ENCODE data around the gene F5.
A peak's percentile ranks its signal among the peaks of the same experiment; 100 is the strongest.

F5 gene

DNA sequence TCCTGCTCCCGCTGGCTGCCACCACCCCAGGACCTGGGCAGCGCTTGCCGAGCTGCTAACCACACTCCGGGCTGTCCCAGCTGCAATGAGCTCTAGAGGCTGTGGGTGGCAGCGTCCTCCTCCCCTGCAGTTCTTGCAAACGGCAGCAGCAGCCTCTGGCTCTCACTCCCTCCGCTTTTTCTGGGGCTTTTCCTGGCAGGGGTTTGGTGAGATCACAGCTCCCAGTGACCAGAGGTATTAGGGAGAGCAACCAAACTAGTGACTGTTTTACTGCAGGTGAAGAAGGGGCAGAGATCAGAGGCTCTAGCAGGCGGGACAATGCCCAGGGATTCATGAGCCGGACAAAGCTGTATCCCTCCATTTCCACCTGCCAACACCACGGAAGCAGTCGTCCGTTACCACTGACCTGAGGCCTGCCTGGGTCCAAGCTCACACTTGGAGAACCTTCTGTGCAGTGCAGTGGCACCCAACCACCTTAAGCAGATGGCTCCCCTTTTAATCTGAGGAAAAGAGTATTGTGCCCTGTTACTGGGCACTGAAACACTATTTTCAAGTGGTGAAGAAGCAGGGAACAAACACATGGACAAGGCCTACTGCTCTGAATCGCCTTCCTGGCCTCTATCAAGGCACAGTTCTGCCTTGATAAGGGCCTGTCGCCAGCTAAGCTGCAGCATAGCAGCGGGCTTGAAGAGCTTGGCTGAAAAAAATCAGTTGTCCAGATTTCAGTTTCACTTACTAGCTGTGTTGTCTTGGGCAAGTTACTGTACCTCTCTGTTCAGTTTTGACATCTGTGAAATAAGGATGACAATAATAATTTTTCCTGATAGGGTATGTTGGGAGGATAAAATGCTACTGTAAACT is at the start of gene F5:
F5 (minus strand) TSS at position 87 of the 861 bp plus-strand sequence. CDS start 95 bp downstream, outside the sequence.
- peak; percentile 66 for DNase-seq

DNA sequence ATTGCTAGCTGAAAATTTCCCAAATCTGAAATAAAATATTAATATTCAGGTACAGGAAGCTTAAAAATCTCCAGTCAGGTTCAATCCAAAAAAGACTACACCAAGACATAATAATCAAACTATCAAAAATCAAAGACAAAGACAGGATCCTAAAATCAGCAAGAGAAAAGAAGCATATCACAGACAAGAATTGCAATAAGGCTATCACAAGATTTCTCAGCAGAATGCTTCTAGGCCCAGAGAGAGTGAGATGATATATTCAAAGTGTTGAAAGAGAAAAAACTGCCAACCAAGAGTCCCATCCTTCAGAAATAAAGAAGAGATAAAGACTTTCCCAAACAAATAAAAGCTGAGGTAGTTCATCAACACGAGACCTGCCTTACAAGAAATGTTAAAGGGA is 48.6 kb upstream of the F5 start:
- no peak for DNase-seq

DNA sequence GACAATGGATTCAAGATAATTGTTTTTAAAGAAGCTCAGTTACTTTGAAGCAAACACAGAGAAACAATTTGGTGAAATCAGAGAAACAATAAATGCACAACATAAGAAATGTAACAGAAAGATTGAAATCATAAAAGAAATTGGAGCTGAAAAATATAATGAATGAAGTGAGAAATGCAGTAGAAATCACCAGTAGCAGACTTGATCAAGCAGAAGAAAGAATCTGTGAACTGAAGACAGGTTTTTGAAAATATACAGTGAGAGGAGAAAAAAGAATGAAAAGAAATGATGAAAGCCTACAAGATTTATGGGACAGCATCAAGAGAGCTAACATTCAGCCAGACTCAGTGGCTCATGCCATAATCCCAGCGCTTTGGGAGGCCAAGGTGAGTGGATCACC is 47.9 kb upstream of the F5 start:
- no peak for DNase-seq

DNA sequence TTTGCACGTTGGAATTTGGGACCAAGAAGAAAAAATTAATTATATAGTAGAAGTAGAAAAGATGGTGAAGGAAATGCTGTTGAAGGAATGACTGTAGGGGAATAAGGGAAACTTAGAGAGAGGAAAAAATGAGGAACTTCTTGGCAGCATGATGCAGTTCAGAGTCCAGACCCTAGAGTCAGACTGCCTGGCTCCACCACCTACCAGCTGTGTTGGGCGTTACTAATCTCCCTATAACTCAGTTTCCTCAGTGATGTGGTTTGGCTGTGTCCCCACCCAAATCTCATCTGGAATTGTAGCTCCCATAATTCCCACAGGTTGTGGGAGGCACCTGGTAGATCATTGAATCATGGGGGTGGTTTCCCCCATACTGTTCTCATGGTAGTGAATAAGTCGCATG is 45.0 kb upstream of the F5 start:
- no peak for DNase-seq

DNA sequence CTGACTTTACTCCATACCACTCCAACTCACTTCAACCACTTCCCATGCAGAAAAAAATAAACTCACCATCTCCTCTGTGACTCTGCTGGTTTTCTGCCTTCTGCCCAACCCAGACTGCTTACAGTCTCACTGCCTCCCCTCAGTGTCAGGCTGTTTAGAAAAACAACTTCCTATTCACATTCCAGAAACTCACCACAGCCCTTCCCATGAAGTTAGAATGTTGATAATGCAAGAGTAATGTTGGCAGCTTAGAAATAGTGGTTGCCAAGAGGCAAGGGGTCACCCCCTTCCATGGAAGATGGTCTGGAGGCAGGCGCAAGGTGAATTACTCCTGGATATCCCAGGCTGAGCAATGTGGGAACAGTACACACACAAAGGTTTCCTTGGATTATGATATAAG is 43.7 kb upstream of the F5 start, which contains the start of gene SELP:
SELP (minus strand) TSS at position 119 of the 400 bp plus-strand sequence; CDS start at position 69, 50 bp downstream.
- no peak for DNase-seq

DNA sequence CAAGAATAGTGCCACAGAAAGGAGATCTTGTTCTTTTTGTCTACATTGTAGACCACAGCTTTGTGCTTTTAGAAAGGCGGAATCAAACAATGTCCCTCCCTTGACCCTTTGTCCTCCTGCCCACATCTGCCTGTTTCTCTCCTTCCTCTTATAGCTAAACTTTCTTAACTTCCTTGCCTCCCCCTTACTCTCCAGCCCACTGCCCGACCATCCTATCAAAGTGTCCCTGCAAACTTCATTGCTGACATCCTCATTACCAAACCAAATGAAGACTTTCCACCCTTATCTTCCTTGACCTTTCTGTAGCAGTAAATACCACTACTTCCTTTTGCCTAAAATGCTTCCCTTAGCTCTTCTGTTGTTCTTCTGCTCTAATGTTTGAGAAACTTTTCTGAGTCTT is 38.6 kb upstream of the F5 start:
- no peak for DNase-seq

DNA sequence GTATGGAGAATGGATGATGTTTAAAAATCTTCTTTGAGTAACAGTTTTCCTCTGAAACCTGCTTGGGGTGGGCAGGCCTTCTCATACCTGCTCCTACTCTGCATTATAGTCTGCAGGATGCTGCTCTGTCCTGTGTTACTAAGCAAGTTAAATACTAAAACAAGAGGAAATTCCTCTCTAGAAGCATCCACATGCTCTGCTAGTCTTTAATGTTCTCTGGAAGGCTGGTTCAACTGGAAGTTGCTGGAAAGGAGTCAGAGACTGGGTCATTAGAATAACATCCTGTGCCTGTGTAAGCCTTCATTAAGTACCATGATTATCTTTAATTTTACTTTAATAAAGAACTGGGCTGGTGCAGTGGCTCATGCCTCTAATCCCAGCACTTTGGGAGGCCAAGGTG is 37.8 kb upstream of the F5 start:
- no peak for DNase-seq

DNA sequence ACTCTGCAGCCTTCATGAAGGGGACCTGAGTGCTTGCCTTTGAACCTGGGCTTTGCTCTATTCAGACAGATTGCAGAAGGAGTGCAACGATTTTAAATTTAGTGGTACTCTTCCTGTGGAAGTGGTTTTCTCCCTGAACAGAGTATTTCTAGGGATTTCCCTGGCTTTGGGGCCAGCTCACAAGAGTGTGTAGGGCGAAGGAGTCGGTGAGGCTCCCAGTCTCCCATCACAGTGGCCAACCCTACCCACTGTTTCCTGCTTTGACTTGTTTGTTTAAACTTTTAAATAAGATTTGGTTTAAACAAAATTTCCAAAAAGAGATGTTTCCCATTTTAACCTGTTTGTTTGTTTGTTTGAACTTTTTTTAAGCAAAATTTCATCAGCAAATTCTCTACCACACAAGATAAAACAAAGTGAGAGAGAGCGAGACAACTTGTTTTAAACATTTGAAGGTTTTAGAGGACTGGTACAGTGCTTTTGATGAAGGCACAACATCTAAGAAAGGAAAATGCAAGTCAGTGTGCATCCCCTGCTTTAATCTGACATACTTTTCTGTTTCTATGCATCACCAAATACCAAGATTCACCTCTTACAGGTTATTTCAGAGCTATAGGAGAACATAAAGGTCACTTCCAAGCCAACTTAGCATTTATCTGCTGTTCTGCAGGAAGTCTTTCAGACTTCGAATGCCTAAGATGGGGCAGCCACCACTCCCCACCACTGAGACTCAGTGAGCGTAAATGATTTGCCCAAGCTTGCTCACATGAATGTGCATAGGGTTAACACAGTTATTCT is 37.0 kb upstream of the F5 start:
- no peak for DNase-seq

DNA sequence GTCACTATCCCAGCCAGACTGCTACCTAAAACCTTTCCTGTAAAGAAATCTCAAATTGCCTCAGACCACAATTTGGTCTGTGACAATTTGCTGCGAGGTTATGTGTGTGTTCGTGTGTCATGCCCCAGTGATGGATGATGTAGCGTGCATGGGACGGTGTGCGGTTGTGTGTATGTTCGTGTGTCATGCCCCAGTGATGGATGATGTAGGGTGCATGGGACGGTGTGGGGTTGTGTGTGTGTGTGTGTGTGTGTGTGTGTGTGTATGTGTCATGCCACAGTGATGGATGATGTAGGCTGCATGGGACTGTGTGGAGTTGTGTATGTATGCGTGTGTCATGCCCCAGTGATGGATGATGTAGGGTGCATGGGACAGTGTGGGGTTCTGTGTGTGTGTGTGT is 34.3 kb upstream of the F5 start:
- DNase-seq = no peak

DNA sequence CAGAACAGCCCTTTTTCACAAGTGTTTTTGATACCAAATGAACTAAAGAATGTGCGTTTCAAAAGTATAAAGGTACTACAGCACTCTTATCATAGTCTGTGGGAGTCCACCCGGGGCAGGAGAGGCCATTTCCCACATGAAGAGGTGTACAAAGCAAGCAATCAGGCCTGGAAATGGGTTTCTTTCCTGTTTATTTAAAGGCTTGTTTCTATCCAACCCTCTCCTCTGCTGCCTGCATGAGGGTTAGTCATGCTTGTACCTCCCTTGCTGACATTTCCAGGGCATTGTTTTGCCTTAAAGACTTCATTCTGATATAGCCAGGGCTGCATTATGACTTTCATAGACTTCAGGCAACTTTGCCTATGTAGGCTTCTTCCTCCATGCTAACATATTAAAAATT is 32.1 kb upstream of the F5 start:
- no peak for DNase-seq

DNA sequence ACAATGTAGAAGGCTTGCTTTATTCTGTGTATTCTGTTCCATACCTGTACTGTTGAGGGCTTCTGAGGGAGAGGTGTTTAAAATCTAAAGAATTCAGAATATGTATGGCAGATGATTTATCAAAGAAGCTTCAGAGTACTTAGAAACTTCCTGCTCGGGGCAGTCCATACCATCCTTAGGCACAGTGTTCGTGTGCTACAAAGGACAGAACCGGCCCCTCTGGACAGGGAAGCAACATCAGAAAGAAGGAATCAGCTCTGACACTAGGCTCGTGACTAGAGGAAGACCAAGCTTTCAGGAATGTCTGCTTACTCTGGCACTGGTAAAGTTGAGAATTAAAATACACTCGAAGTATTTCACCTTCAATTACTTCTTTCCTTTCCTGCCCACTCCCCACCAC is 29.5 kb upstream of the F5 start:
- no peak for DNase-seq

DNA sequence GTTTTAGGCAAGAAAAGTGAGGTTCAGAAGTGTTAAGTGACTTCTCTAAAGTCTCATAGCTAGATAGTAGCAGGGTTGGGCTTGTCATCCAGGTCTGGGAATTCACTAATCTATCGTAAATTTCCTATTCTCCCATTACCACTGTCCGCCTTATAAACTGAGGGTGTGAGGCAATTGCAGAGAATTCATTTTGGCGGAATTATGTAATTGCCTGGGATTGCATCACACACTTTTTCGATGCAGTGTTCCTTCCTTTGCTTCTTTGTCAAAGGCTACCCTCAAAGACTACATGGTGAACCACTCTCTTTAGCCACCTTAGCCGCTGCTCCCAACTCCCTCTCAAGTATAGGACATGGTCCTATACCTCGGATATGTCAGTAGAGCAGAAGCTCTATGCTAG is 24.6 kb upstream of the F5 start:
- DNase-seq = no peak

DNA sequence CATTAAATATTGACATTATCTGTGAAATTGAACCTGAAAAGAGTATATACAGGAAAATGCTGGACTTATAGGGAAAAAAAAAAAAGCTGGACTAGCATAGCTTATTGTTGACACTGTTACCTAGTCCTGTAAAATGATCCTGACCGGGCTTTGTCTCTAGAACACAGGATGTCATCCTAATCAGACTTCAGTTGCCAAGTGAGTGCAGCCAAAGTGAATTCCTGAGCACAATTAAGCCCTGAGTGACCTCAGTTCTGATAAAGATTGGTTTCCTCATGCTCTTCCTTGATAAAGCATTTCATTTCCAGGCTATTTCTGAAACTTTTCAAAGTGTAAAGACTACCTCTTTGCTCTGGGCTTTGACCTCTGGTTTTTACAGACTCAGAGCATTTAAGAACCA is 23.8 kb upstream of the F5 start:
- no peak for DNase-seq

DNA sequence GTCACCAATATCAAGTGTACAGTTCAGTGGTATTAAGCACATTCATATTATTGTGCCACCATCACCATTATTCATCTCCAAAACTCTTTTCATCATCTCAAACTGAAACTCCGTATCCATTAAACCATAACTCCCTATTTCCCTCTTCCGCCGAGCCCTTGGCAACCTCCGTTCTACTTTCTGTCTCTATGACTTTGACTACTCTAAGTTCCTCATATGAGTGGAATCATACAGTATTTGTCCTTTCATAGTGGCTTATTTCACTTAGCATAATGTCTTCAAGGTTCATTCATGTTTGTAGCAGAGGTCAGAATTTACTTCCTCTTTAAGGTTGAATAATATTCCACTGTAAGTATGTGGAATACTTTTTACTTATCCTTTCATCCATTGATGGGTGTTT is 21.9 kb upstream of the F5 start:
- no peak for DNase-seq

DNA sequence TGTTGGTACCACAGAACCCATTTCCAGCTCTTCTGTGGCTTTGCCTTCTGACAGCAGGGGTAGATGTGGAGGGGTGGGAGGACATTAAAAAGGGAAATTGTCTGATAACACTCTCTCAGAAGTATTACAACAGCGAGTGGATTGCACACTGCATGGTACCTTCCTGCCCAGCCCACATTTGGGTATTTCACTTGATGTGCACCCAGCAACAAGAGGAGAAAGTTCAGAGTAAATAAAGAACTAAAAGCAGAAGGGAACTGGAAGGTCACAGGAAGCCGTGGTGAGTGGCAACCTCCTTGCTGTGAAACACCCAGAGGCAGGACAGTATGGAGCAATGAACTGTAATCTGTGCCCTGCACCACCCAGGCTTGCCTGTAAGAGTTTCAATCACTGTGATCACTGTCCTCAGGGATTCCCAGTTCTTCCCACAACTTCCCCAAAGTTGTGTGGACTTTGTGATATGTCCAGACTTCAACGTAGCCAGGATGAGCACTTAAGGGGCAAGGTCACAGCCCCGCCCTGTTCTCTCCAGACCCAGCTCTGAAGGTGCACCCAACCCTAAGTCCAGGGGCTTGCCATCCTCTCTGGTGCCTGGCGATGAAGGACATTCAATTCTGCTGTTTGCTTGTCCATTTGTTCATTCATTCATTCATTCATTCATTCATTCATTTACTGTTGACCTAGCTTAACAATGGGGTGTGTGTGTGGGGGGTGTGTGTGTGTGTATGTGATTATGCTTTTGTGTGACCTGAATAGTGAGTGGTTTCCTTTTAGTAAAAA is 18.7 kb upstream of the F5 start:
- peak; percentile 48 for DNase-seq

DNA sequence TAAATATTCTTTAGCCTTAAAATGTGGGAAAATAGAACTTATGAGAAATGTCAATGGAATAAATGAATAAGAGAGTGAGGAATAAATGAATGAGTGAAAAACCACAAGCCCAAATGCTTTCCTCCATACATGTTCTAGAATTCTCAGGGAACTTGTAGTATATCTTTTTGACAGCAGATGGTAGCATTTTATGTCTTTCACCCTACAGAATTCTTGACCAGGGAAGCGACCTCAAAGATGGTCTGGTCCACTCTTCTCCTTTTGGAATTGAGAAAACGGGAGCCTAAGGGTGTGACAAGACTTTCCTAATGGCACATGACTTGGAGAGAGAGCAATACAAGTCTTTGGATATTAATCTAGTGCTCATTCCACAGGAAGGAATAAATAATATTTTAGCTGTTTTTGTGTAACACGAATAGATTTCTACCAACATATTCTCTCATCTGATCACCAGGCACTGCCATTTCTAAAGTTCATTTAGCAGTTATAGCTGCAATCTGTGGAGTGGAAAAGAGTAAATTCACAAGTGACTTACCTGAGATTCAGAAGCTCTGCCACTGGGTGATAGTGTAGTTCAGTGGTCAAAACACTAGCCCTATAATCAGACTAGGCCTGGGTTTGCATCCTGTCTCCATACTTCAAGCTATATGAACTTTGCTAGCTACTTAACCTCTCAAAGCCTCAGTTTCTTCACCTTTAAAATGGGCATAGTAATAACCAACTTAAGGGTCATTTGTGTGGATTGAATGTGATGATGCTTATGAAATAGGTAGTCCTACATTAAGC is 15.0 kb upstream of the F5 start:
- DNase-seq = no peak

DNA sequence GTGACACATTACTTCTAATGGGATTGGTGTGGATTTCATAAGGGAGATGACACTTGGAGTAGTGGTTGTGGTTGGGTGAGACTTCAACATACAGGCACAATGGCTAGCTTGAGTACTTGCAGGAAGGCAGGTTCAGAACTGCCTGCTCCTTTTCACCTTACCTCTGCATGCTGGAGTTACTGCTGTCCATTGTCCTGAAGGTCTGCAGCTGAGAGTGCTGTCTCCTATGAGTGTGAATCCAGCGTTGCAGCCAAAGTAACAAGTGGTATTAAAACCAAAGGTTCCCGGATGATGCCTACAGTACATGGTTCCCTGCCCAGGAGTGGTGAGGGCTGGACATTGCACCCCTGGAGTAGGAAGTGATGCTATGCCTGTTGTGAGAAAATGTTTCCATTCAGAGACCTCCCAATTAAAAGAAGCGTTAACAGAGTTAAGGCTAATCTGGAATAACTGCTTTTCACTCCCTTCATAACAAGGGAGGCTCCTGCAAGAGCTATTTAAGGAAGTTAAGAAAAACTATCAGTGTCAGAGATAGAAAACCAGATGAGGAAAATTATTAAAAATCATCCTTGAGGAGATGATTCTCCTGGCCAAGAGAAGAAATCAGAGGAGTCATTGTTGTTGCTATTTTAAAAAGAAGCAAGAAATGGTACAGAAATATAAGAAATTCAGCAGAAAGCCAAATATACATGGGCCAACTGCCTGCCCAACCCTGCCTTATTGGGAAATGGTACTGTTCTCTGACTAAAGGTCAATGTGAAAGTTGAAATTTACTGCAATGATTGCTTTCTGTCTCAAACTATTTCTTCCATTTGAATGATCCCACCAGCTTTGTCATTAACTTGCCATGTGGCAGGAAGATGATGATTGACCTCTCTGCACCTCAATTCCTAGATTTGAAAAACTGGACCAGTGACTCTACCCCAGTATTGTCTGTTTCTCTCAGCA is 9.8 kb upstream of the F5 start:
- DNase-seq = no peak

DNA sequence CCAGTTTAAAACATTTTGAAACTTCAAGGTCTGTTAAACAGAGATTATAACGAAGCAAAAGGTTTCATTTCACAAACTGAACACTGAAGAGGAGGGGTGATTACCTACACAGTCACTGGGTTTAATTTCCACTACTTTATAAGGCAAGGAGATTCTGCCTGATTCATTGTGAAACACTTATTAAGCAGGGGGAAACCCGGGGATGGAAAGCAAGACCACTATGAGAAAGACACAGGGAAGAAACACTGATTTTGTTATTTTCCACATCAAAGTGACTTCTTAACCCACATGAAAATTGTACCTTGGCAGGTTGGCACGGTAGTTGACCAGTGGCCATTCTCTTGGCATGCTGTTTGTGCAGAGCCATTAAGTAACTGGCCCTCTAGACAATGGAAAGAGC is 8.1 kb upstream of the F5 start:
- no peak for DNase-seq

DNA sequence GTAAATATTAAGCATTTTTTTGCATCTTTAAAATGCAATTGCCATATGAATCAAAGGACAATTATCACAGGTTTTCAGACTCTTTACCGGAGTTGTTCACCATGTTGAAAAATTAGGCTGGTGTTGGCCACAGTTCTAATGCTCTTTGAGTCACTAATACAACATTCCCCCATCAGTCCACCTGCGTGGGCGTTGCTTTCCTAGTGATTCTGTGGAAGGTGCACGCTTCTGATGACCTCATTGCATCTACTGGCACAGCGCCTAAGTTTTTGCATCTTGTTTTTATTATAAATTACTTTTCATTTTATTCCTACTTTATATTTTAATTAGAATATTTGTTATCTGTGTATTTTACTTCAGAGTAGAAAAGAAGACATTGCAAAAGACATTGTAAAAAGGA is 4.7 kb upstream of the F5 start:
- DNase-seq = no peak

DNA sequence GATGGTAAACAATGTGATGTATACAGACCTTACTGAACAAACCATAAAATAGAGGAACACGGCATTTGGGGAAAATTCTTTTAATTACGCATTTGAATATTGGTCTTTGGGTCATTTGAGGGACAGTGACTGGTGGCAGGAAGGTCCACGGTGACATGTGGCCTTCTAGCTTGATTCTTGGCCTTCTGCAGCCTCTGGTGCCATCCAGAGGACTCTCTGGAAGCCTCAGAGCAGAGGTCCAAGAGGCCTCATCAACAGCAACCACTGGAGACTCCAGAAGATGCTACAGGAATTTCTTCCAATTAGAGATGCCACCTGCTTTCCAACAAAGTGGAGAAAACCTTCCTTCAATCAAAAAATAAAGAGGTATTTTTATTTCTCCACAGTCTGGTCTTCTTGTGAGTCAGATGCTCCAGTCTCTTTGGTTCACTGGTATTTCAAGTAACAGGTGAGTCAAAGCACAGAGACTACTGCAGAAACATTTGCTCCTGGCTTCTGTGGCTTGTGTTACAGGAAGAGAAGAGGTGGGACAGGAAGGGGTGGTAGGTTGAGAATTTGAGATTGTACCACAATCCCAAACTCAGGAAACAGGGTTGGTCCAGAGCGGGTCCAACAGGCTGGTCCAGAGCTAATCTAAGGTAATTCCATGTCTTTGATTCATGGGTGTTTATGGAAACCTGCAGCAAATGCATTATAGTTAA is 2.7 kb upstream of the F5 start:
- DNase-seq = no peak

DNA sequence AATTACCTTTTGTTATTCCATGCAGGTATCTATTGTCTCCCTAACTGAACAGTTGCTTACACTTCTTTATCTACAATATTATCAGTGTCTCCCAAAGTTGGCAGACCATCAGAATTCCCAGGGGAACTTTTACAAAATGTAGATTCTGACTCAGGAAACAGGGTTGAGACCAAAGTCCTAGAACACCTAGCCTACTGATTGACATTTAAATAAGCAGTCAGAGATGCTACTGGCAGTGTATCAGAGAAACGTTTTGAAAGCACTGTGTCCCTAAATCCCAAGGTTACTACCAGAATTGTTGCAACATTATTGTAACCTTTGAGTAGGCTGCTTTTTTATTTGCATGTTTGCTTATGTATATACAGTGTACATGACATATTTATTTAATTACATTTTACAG is 1.8 kb upstream of the F5 start:
- no peak for DNase-seq
